SK-N-SH (cell line): ENCODE measurements around the gene TEX35. TPM values are rescaled to one million over a fixed set of nuclear protein-coding genes. Genes with fewer than 3 reads are reported as not detected.

ENCODE experiments used
- CTCF ChIA-PET: fragments of 300-600, 350-600 bp; formaldehyde crosslinking; extraction: SDS; loops from one replicate; lab custom pipeline; 2021; lab: Yijun Ruan, JAX
- POLR2A ChIA-PET: fragments of 350-600 bp; sonication (Branson Sonifier 250); formaldehyde crosslinking; extraction: SDS; loops from one replicate; lab custom pipeline; 2020; ENCODE audit warnings: antibody characterized with exemption, inconsistent platforms; lab: Yijun Ruan, JAX
- DNase-seq: peaks from one replicate; pipeline ENCODE4 v3.0.0; 2012
- H2AFZ ChIP-seq: fragments of 200-600 bp; sonication (generic); 2 replicates; pipeline ENCODE4 v1.8.1; 2016; ENCODE audit warnings: antibody characterized with exemption, mild to moderate bottlenecking, low read depth
- H3F3A ChIP-seq: fragments of 200-600 bp; sonication (generic); replicated peaks from 2 replicates; pipeline ENCODE3; 2016; ENCODE audit warnings: antibody characterized with exemption, mild to moderate bottlenecking; ENCODE audit not compliant: insufficient read depth
- H3K27ac ChIP-seq, 2 experiments: fragments of 200-500 bp in 1 of 2; fragments of 200-600 bp in 1 of 2; sonication (Bioruptor generic) in 1 of 2; sonication (generic), shearing (Covaris generic) in 1 of 2; 2 replicates each; pipeline versions ENCODE4 v1.5.1 to v1.6.1; 2014 to 2016; ENCODE audit warnings: low read depth in 2 of 2, inconsistent platforms in 1 of 2, low read length in 1 of 2, mild to moderate bottlenecking in 1 of 2, mixed read lengths in 1 of 2
- H3K27me3 ChIP-seq: fragments of 200-600 bp; sonication (generic), shearing (Covaris generic); 2 replicates; pipeline ENCODE4 v1.6.1; 2016; ENCODE audit warnings: mixed run types; ENCODE audit not compliant: insufficient read depth
- H3K36me3 ChIP-seq, 2 experiments: fragments of 200-500 bp in 1 of 2; fragments of 200-600 bp in 1 of 2; sonication (Bioruptor generic) in 1 of 2; sonication (generic) in 1 of 2; replicated peaks in 1 of 2; 2 replicates each; pipeline versions ENCODE3 to v1.5.1; 2014 to 2016; ENCODE audit warnings: low read length in 1 of 2, mild to moderate bottlenecking in 1 of 2; ENCODE audit not compliant: insufficient read depth in 2 of 2, control insufficient read depth in 1 of 2
- H3K4me1 ChIP-seq, 2 experiments: fragments of 200-500 bp in 1 of 2; fragments of 200-600 bp in 1 of 2; sonication (Bioruptor generic) in 1 of 2; sonication (generic), shearing (Covaris generic) in 1 of 2; 2 replicates each; pipeline versions ENCODE4 v1.5.1 to v1.6.1; 2014 to 2016; ENCODE audit warnings: low read depth in 1 of 2, low read length in 1 of 2, mixed run types in 1 of 2; ENCODE audit not compliant: insufficient read depth in 2 of 2, control insufficient read depth in 1 of 2
- H3K4me2 ChIP-seq: fragments of 200-600 bp; sonication (generic), shearing (Covaris generic); 2 replicates; pipeline ENCODE4 v1.6.1; 2017; ENCODE audit warnings: mixed run types
- H3K4me3 ChIP-seq, 2 experiments: fragments of 200-500 bp in 1 of 2; fragments of 200-600 bp in 1 of 2; sonication (Bioruptor generic) in 1 of 2; sonication (generic), shearing (Covaris generic) in 1 of 2; 2 replicates each; pipeline versions ENCODE4 v1.5.1 to v1.8.1; 2014 to 2016; ENCODE audit warnings: low read depth in 2 of 2, inconsistent platforms in 1 of 2, low read length in 1 of 2, mild to moderate bottlenecking in 1 of 2, mixed read lengths in 1 of 2, moderate library complexity in 1 of 2
- H3K79me2 ChIP-seq: fragments of 200-600 bp; sonication (generic); 2 replicates; pipeline ENCODE4 v1.8.1; 2017; ENCODE audit warnings: mild to moderate bottlenecking; ENCODE audit not compliant: insufficient read depth
- H3K9ac ChIP-seq: fragments of 200-600 bp; sonication (generic); 2 replicates; pipeline ENCODE4 v1.6.1; 2017; ENCODE audit warnings: mixed run types
- H3K9me2 ChIP-seq: fragments of 200-600 bp; sonication (generic); 2 replicates; pipeline ENCODE4 v1.6.1; 2017; ENCODE audit warnings: mixed run types
- H3K9me3 ChIP-seq: fragments of 200-600 bp; sonication (generic); 2 replicates; pipeline ENCODE4 v1.6.1; 2017; ENCODE audit warnings: mixed run types, mild to moderate bottlenecking, moderate library complexity
- H4K20me1 ChIP-seq: fragments of 200-600 bp; sonication (generic); 2 replicates; pipeline ENCODE4 v1.6.1; 2017; ENCODE audit warnings: mild to moderate bottlenecking, mixed run types; ENCODE audit not compliant: insufficient read depth
- CHD2 ChIP-seq: fragments of 150-350 bp; IDR thresholded peaks from 2 replicates; pipeline ENCODE4 v1.6.1; 2018; ENCODE audit warnings: low read length; ENCODE audit not compliant: partially characterized antibody
- EP300 ChIP-seq, 2 experiments: IDR thresholded peaks; 2 replicates each; pipeline versions ENCODE4 v1.4.0 to v1.6.1; 2012; ENCODE audit warnings: borderline replicate concordance in 1 of 2, low read depth in 1 of 2, low read length in 1 of 2
- FOSL2 ChIP-seq: IDR thresholded peaks from 2 replicates; pipeline ENCODE4 v1.4.0; 2012; ENCODE audit warnings: low read depth, mild to moderate bottlenecking, moderate library complexity, borderline replicate concordance
- FOXJ3 ChIP-seq: sonication (generic); formaldehyde crosslinking; IDR thresholded peaks from 2 replicates; pipeline ENCODE4 v1.5.1; 2020; ENCODE audit warnings: mild to moderate bottlenecking, missing genetic modification reagents
- FOXM1 ChIP-seq: IDR thresholded peaks from 2 replicates; pipeline ENCODE4 v1.4.0; 2012; ENCODE audit warnings: low read depth, mild to moderate bottlenecking
- NFIC ChIP-seq: IDR thresholded peaks from 2 replicates; pipeline ENCODE4 v1.4.0; 2012; ENCODE audit warnings: borderline replicate concordance
- NRF1 ChIP-seq: IDR thresholded peaks from 2 replicates; pipeline ENCODE4 v1.6.1; 2012; ENCODE audit warnings: low read depth, mild to moderate bottlenecking, low read length
- POLR2AphosphoS5 ChIP-seq: IDR thresholded peaks from 2 replicates; pipeline ENCODE4 v1.6.1; 2012; ENCODE audit warnings: low read depth, low read length
- RAD21 ChIP-seq: IDR thresholded peaks from 2 replicates; pipeline ENCODE4 v1.6.1; 2012; ENCODE audit warnings: mild to moderate bottlenecking, low read length
- RFX5 ChIP-seq: IDR thresholded peaks from 2 replicates; pipeline ENCODE4 v1.6.1; 2012; ENCODE audit warnings: mild to moderate bottlenecking, improper control_type of control experiment, low read length
- RXRA ChIP-seq: IDR thresholded peaks from 2 replicates; pipeline ENCODE4 v1.4.0; 2012; ENCODE audit warnings: low read depth, mild to moderate bottlenecking, borderline replicate concordance
- TAF1 ChIP-seq: IDR thresholded peaks from 2 replicates; pipeline ENCODE4 v1.6.1; 2012; ENCODE audit warnings: low read depth, mild to moderate bottlenecking, low read length, moderate library complexity, borderline replicate concordance
- TCF12 ChIP-seq: IDR thresholded peaks from 2 replicates; pipeline ENCODE4 v1.4.0; 2012
- TEAD4 ChIP-seq: IDR thresholded peaks from 2 replicates; pipeline ENCODE4 v1.4.0; 2012; ENCODE audit warnings: mild to moderate bottlenecking, borderline replicate concordance; ENCODE audit not compliant: insufficient read depth
- YY1 ChIP-seq: IDR thresholded peaks from 2 replicates; pipeline ENCODE4 v1.4.0; 2012; ENCODE audit warnings: low read depth, mild to moderate bottlenecking
- WGBS: methylation state at CpG from one replicate; pipeline ENCODE4 v1.1.6; 2017; ENCODE audit warnings: low lambda C conversion rate; 5-methylcytosine and 5-hydroxymethylcytosine counted together
- polyA plus RNA-seq, 3 experiments: library from polyadenylated mRNA; depleted of rRNA; stranded (reverse); fragments of >200 nt; gene quantifications; 2 replicates each; pipeline ENCODE4 v1.2.3, GENCODE V29; 2012
- TF ChIP-seq, protein P1 (sequence below): IDR thresholded peaks from 2 replicates; pipeline ENCODE4 v1.4.0; 2012; ENCODE audit warnings: low read depth, borderline replicate concordance
- TF ChIP-seq, protein P2 (sequence below): fragments of 200-600 bp; sonication (generic); IDR thresholded peaks from 2 replicates; pipeline ENCODE4 v1.6.1; 2017; ENCODE audit warnings: antibody characterized with exemption, mild to moderate bottlenecking, moderate library complexity
- TF ChIP-seq, protein P3 (sequence below): fragments of 150-350 bp; IDR thresholded peaks from 2 replicates; pipeline ENCODE4 v1.6.1; 2017; ENCODE audit warnings: antibody characterized with exemption, low read length, low read depth, borderline replicate concordance
- TF ChIP-seq, protein P4 (sequence below): IDR thresholded peaks from 2 replicates; pipeline ENCODE4 v1.4.0; 2012; ENCODE audit warnings: low read depth
- TF ChIP-seq, protein P5 (sequence below): IDR thresholded peaks from 2 replicates; pipeline ENCODE4 v1.6.1; 2012; ENCODE audit warnings: mild to moderate bottlenecking, low read depth, low read length, moderate library complexity

The TEX35 gene
- polyA plus RNA-seq, 1 of the 3 experiments (the other 2 are of a cell fraction): 0.03 TPM

DNA sequence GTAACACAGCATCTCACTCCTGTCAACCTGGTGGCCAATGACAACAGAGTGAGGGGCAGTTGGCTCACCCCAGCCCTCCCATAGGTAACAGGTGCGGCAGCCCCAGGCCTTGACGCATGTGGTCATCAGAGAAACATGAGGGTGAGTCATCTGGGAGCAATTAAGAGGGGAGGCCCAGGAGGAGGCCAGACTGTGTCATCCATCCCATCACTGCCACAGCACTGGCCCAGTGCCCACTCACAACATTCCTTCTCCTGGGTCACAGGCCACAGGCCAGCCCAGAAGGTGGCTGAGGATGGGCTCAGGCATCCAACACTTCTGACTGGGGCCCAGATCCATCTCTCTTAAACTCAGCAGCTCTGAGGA lies 17.1 kb downstream of the TEX35 start (continued):
- no peak for TF ChIP-seq FOXM1
- TF ChIP-seq CHD2: no peak
- no peak; the same call in 1 of the 2 replicates for TF ChIP-seq RXRA
- peak in 1 of 2 experiments; percentile 83; a peak in 2 of 4 replicates for TF ChIP-seq EP300 (IDR thresholded peaks at IDR 0.05; ENCODE audit: borderline replicate concordance in 1 of 2, low read depth in 1 of 2, low read length in 1 of 2)
- peak; percentile 96 for TF ChIP-seq TCF12
- no peak for TF ChIP-seq RFX5
- no peak for TF ChIP-seq NRF1
- no peak for TF ChIP-seq FOXJ3

DNA sequence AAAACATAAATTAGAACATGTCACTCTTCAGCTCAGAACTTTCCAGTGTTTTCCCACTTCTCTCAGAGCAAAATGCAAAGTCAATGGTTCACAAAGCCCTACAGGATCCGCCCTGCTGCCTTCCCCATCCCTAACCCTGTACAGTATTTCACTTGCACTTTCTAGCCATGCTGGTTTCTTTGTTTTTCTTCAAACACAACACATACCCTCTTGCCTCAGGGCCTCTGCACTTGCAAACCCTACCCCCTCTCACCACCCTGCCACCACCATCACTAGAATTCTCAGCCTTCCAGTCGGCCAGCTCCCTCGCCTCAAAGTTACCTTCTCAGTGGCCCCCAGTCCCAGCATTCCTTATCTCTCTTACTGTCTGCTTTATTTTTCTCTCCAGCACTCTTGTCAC lies 17.6 kb downstream of the TEX35 start:
- Histone ChIP-seq H4K20me1 (no peaks in the 10 kb centered on the region), H3K4me2 (no peak overlapping the region), H2AFZ (no peak overlapping the region), H3K9me2 (no peaks in the 10 kb centered on the region), H3K9me3 (no peaks in the 10 kb centered on the region), H3K4me3 (no peak overlapping the region), H3K27ac (no peak overlapping the region), H3K36me3 (no peaks in the 10 kb centered on the region), H3K9ac (no peak overlapping the region), H3K79me2 (no peaks in the 10 kb centered on the region), H3K27me3 (no peaks in the 10 kb centered on the region), H3F3A (peaks cover 2% of the 10 kb centered on the region), H3K4me1 (peaks cover 11 to 15% of the 10 kb centered on the region in 2 experiments; a peak in 3 of 4 replicates)
- TF ChIP-seq, protein P1, sequence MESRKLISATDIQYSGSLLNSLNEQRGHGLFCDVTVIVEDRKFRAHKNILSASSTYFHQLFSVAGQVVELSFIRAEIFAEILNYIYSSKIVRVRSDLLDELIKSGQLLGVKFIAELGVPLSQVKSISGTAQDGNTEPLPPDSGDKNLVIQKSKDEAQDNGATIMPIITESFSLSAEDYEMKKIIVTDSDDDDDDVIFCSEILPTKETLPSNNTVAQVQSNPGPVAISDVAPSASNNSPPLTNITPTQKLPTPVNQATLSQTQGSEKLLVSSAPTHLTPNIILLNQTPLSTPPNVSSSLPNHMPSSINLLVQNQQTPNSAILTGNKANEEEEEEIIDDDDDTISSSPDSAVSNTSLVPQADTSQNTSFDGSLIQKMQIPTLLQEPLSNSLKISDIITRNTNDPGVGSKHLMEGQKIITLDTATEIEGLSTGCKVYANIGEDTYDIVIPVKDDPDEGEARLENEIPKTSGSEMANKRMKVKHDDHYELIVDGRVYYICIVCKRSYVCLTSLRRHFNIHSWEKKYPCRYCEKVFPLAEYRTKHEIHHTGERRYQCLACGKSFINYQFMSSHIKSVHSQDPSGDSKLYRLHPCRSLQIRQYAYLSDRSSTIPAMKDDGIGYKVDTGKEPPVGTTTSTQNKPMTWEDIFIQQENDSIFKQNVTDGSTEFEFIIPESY: no peak
- TF ChIP-seq, protein P2, sequence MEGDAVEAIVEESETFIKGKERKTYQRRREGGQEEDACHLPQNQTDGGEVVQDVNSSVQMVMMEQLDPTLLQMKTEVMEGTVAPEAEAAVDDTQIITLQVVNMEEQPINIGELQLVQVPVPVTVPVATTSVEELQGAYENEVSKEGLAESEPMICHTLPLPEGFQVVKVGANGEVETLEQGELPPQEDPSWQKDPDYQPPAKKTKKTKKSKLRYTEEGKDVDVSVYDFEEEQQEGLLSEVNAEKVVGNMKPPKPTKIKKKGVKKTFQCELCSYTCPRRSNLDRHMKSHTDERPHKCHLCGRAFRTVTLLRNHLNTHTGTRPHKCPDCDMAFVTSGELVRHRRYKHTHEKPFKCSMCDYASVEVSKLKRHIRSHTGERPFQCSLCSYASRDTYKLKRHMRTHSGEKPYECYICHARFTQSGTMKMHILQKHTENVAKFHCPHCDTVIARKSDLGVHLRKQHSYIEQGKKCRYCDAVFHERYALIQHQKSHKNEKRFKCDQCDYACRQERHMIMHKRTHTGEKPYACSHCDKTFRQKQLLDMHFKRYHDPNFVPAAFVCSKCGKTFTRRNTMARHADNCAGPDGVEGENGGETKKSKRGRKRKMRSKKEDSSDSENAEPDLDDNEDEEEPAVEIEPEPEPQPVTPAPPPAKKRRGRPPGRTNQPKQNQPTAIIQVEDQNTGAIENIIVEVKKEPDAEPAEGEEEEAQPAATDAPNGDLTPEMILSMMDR: no peak
- no peak for TF ChIP-seq TCF12
- TF ChIP-seq, protein P3, sequence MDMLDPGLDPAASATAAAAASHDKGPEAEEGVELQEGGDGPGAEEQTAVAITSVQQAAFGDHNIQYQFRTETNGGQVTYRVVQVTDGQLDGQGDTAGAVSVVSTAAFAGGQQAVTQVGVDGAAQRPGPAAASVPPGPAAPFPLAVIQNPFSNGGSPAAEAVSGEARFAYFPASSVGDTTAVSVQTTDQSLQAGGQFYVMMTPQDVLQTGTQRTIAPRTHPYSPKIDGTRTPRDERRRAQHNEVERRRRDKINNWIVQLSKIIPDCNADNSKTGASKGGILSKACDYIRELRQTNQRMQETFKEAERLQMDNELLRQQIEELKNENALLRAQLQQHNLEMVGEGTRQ: no peak
- no peak for TF ChIP-seq FOXM1
- no peak for TF ChIP-seq YY1
- TF ChIP-seq NFIC: no peak
- TF ChIP-seq POLR2AphosphoS5: no peak
- TF ChIP-seq, protein P4, sequence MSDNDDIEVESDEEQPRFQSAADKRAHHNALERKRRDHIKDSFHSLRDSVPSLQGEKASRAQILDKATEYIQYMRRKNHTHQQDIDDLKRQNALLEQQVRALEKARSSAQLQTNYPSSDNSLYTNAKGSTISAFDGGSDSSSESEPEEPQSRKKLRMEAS: no peak
- no peak for TF ChIP-seq EP300 (IDR thresholded peaks at IDR 0.05; ENCODE audit: borderline replicate concordance in 1 of 2, low read depth in 1 of 2, low read length in 1 of 2)
- TF ChIP-seq RAD21: no peak
- no peak for TF ChIP-seq FOXJ3
- no peak for TF ChIP-seq NRF1
- no peak for TF ChIP-seq TEAD4
- TF ChIP-seq FOSL2: no peak
- TF ChIP-seq RFX5: no peak
- TF ChIP-seq, protein P5, sequence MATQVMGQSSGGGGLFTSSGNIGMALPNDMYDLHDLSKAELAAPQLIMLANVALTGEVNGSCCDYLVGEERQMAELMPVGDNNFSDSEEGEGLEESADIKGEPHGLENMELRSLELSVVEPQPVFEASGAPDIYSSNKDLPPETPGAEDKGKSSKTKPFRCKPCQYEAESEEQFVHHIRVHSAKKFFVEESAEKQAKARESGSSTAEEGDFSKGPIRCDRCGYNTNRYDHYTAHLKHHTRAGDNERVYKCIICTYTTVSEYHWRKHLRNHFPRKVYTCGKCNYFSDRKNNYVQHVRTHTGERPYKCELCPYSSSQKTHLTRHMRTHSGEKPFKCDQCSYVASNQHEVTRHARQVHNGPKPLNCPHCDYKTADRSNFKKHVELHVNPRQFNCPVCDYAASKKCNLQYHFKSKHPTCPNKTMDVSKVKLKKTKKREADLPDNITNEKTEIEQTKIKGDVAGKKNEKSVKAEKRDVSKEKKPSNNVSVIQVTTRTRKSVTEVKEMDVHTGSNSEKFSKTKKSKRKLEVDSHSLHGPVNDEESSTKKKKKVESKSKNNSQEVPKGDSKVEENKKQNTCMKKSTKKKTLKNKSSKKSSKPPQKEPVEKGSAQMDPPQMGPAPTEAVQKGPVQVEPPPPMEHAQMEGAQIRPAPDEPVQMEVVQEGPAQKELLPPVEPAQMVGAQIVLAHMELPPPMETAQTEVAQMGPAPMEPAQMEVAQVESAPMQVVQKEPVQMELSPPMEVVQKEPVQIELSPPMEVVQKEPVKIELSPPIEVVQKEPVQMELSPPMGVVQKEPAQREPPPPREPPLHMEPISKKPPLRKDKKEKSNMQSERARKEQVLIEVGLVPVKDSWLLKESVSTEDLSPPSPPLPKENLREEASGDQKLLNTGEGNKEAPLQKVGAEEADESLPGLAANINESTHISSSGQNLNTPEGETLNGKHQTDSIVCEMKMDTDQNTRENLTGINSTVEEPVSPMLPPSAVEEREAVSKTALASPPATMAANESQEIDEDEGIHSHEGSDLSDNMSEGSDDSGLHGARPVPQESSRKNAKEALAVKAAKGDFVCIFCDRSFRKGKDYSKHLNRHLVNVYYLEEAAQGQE: no peak
- no peak for TF ChIP-seq TAF1
- WGBS: 91% methylated on average over 3 of the region's 3 CpGs
- ChIA-PET POLR2A (no interaction called here), CTCF (interaction anchor here (0.5 to 6.9 kb wide), 10 partner anchors 11 to 472 kb away, joined by 3 to 68 read pairs (median 10); no protein-coding TSS in a partner anchor)
- DNase-seq: no peak
